NB4 (cell line): ENCODE results near the gene ECE1.
"Not testable (repeated sequence)": the region's sequence is repeated elsewhere in the genome, so short reads cannot be mapped to it uniquely, and the experiment has no call there.

Experiments
- DNase-seq: peaks from one replicate; pipeline ENCODE4 v3.0.0; 2010; ENCODE audit warnings: low read depth
- H3K4me3 ChIP-seq: one replicate; pipeline ENCODE4 v1.5.1; 2011; ENCODE audit warnings: mild to moderate bottlenecking, low read depth, low read length, moderate library complexity
- MAX ChIP-seq: IDR thresholded peaks from 2 replicates; pipeline ENCODE4 v1.6.1; 2011; ENCODE audit warnings: low read depth, low read length
- MYC ChIP-seq: IDR thresholded peaks from 2 replicates; pipeline ENCODE4 v1.6.1; 2011; ENCODE audit warnings: low read depth, low read length
- POLR2A ChIP-seq: IDR thresholded peaks from 2 replicates; pipeline ENCODE4 v1.6.1; 2011; ENCODE audit warnings: mild to moderate bottlenecking; ENCODE audit not compliant: insufficient read length; ENCODE audit errors: extremely low read depth
- TF ChIP-seq, protein P1 (sequence below): IDR thresholded peaks from one replicate; pipeline ENCODE4 v1.5.1; 2012; ENCODE audit warnings: low read depth, low read length

ECE1 gene

GRCh38 chr1:21198929-21199328 lies 91.3 kb downstream of the ECE1 start:
- DNase-seq, result no peak

GRCh38 chr1:21192871-21193270 lies 97.4 kb downstream of the ECE1 start:
- DNase-seq, result no peak
- H3K4me3 ChIP-seq, result no peak overlapping the region
- no peak for TF ChIP-seq MYC
- TF ChIP-seq MAX, result no peak
- no peak for TF ChIP-seq POLR2A
- TF ChIP-seq, protein P1, sequence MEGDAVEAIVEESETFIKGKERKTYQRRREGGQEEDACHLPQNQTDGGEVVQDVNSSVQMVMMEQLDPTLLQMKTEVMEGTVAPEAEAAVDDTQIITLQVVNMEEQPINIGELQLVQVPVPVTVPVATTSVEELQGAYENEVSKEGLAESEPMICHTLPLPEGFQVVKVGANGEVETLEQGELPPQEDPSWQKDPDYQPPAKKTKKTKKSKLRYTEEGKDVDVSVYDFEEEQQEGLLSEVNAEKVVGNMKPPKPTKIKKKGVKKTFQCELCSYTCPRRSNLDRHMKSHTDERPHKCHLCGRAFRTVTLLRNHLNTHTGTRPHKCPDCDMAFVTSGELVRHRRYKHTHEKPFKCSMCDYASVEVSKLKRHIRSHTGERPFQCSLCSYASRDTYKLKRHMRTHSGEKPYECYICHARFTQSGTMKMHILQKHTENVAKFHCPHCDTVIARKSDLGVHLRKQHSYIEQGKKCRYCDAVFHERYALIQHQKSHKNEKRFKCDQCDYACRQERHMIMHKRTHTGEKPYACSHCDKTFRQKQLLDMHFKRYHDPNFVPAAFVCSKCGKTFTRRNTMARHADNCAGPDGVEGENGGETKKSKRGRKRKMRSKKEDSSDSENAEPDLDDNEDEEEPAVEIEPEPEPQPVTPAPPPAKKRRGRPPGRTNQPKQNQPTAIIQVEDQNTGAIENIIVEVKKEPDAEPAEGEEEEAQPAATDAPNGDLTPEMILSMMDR, result no peak

More at GRCh38 chr1:21198929-21199328, 91.3 kb downstream of the ECE1 start:
- TF ChIP-seq MAX (no peak), MYC (no peak), POLR2A (no peak)
- TF ChIP-seq, protein P1, result no peak
- H3K4me3 ChIP-seq, result no peak overlapping the region

GRCh38 chr1:21192284-21192683 lies 98.0 kb downstream of the ECE1 start:
- H3K4me3 ChIP-seq, result no peak overlapping the region
- DNase-seq, result no peak
- TF ChIP-seq, protein P1, result no peak
- no peak for TF ChIP-seq POLR2A
- TF ChIP-seq MYC, result no peak
- TF ChIP-seq MAX, result no peak

DNA sequence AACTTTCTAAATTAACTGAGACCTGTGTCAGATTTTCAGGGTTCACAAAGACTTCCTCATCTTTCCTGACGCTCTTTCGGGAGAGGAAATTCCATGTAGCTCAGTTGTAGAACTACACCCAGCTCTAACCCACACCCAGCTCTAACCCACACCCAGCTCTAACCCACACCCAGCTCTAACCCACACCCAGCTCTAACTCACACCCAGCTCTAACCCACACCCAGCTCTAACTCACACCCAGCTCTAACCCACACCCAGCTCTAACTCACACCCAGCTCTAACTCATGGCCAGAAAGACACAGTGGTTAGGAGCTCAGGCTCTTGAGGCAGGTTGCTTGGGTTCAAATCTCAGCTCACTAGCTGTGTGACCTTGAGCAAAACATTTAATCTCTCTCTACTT lies 99.5 kb downstream of the ECE1 start:
- not testable (repeated sequence) for DNase-seq, H3K4me3 ChIP-seq

DNA sequence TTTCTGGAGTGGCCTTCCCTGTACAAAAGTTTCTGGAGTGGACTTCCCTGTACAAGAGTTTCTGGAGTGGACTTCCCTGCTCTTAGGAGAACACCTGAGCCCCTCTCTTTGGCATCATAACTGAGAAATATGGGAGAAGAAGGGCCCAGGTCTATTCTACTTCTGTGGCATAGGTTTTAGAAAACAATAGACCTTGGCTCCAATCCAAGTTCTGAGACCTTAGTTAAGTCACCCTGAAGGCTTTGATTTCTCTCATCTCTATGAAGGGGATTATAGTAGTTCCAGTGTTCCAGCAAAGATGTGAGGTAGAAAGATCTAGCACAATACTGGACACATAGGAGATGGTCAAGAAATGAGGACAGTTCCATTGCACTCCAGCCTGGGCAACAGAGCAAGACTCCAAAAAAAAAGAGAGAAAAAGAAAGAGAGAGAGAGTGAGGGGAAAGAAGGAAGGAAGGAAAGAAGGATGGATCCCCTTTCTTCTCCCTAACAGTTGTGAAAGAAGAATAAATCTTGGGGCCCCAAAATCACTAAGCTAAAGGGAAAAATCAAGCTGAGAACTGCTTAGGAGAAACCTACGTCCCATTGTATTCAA lies 100.3 kb downstream of the ECE1 start:
- DNase-seq, result no peak
- TF ChIP-seq MYC (no peak), MAX (no peak), POLR2A (no peak)
- TF ChIP-seq, protein P1, result no peak
- H3K4me3 ChIP-seq, result no peak overlapping the region

DNA sequence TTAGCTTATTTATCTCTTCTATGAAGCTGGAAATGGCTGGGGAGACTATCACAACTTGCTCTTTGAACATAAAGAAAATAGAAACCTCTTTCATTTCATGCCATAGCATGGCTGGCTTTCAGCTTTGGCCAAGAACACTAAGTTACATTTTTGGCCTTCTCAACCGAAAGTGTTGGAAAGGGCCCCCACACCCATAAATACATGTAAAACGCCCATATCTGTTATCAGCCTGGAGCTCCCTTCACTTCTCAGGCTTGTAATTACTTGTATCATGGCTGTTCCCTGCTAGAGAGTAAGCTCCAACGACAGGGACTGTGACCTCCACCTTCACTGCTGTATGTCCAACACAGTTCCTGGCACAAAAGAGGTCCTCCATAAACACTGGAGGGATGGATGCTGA lies 100.8 kb downstream of the ECE1 start:
- no peak for TF ChIP-seq MYC
- TF ChIP-seq, protein P1, result no peak
- no peak for DNase-seq
- no peak overlapping the region for H3K4me3 ChIP-seq
